Ovary (tissue), 3 donors: ENCODE measurements around the gene AOPEP.

ENCODE experiments used
- CTCF ChIP-seq, 3 donors: fragments of 450-650 bp in 2 of 3; fragments of 200-600 bp in 1 of 3; IDR thresholded peaks; one replicate each; pipeline versions ENCODE4 v1.5.1 to v1.8.0; 2016 to 2022; ENCODE audit warnings: antibody characterized with exemption in 3 of 3, mild to moderate bottlenecking in 1 of 3
- EP300 ChIP-seq: sonication (generic); formaldehyde crosslinking; IDR thresholded peaks from one replicate; pipeline ENCODE4 v1.6.1; 2017; ENCODE audit warnings: antibody characterized with exemption
- POLR2A ChIP-seq: fragments of 450-650 bp; IDR thresholded peaks from one replicate; pipeline ENCODE4 v1.6.1; 2017; ENCODE audit warnings: antibody characterized with exemption, mild to moderate bottlenecking, moderate library complexity
- donor health status: DM: no; HTN: no; CAD: no.

DNA sequence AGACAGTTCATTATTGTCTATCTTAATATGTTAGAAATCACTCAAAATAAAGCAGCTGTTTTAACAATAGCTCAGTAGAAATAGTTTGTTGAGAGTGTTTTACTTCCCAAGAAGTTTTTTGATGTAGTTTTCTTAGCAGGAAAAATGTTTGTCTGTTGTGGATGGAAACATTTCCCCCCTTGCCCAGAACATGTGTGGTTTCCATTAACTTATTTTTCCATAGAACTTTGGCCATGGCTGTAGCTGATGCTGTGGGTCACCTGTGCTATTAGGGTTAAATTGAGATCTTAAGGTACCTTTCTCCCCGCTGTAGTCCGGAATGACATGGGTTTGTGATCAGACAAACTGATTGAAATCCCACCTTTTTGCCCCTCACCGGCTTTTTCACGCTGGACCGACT lies 296.2 kb downstream of the AOPEP start:
- no peak for TF ChIP-seq CTCF (IDR thresholded peaks at IDR 0.05)
- no peak for TF ChIP-seq POLR2A
- TF ChIP-seq EP300, result no peak
